GM12878 (cell line): ENCODE measurements around the gene MAML3. TPM values are rescaled to one million over a fixed set of nuclear protein-coding genes. Genes with fewer than 3 reads are reported as not detected.

ENCODE experiments used
- ATAC-seq: fragments of 200-7000 bp; cut with Tn5 transposase; 3 replicates; pipeline ENCODE4 v1.9.1; 2020; ENCODE audit warnings: mild to moderate bottlenecking, moderate library complexity
- BruUV-seq: library from RNA; stranded (reverse); fragments of 400-500 nt; replicated peaks from 2 replicates; lab custom pipeline; 2021; lab: Mats Ljungman, UMichigan
- CTCF ChIA-PET: fragments of 300-600 bp; sonication (Branson Sonifier 250); formaldehyde crosslinking; extraction: SDS; loops from one replicate; lab custom pipeline; 2021; ENCODE audit warnings: inconsistent platforms; lab: Yijun Ruan, JAX
- POLR2A ChIA-PET: fragments of 350-600 bp; formaldehyde crosslinking; extraction: SDS; loops from one replicate; lab custom pipeline; 2021; ENCODE audit warnings: inconsistent platforms; lab: Charles Lee
- RAD21 ChIA-PET: fragments of 300-600 bp; sonication (Branson Sonifier 250); formaldehyde crosslinking; loops from one replicate; lab custom pipeline; 2023; ENCODE audit warnings: antibody characterized with exemption; ENCODE audit not compliant: unreplicated experiment; lab: Charles Lee
- SMC1A ChIA-PET: fragments of 300-600 bp; sonication (Branson Sonifier 250); formaldehyde crosslinking; loops from one replicate; lab custom pipeline; 2023; ENCODE audit not compliant: unreplicated experiment, uncharacterized antibody; lab: Charles Lee
- DNase-seq: peaks from one replicate; pipeline ENCODE4 v3.0.0-alpha.2; 2011; ENCODE audit warnings: low read depth, low spot score
- FAIRE-seq: peaks from 3 replicates; lab custom pipeline; 2011; peaks lifted over from hg19 to GRCh38; lab: Jason Lieb, UNC
- H2AFZ ChIP-seq: 2 replicates; pipeline ENCODE4 v1.6.0; 2011; ENCODE audit warnings: low read depth, low read length, control low read depth; ENCODE audit not compliant: control insufficient read depth
- H3K27ac ChIP-seq: 2 replicates; pipeline ENCODE4 v1.5.1; 2011; ENCODE audit warnings: control low read depth; ENCODE audit not compliant: control insufficient read depth, insufficient read depth
- H3K27me3 ChIP-seq, 2 experiments: replicated peaks in 1 of 2; 2 replicates each; pipeline versions ENCODE4 v1.6.0 to v1.6.1; 2011; ENCODE audit warnings: low read length in 1 of 2; ENCODE audit not compliant: control insufficient read depth in 2 of 2, insufficient read depth in 2 of 2
- H3K36me3 ChIP-seq, 2 experiments: 2 replicates each; pipeline ENCODE4 v1.5.1; 2011; ENCODE audit warnings: low read length in 1 of 2; ENCODE audit not compliant: control insufficient read depth in 2 of 2, insufficient read depth in 2 of 2
- H3K4me1 ChIP-seq: 2 replicates; pipeline ENCODE4 v1.6.1; 2011; ENCODE audit warnings: mild to moderate bottlenecking, low read length, moderate library complexity, mixed read lengths; ENCODE audit not compliant: control insufficient read depth, insufficient read depth
- H3K4me2 ChIP-seq: 2 replicates; pipeline ENCODE4 v1.6.0; 2011; ENCODE audit warnings: control low read depth; ENCODE audit not compliant: control insufficient read depth, insufficient read depth
- H3K4me3 ChIP-seq: fragments of 200-600 bp; sonication (generic); 2 replicates; pipeline ENCODE4 v1.5.1; 2016
- H3K79me2 ChIP-seq: 2 replicates; pipeline ENCODE4 v1.6.0; 2011; ENCODE audit warnings: low read length; ENCODE audit not compliant: control insufficient read depth, insufficient read depth
- H3K9ac ChIP-seq: 2 replicates; pipeline ENCODE4 v1.8.0; 2011; ENCODE audit warnings: low read length, control low read depth, mixed read lengths; ENCODE audit not compliant: control insufficient read depth, insufficient read depth
- H3K9me3 ChIP-seq: replicated peaks from 3 replicates; pipeline ENCODE4 v1.5.1; 2011; ENCODE audit warnings: mild to moderate bottlenecking, low read length; ENCODE audit not compliant: control insufficient read depth, insufficient read depth
- H4K20me1 ChIP-seq: 2 replicates; pipeline ENCODE4 v1.6.0; 2011; ENCODE audit not compliant: control insufficient read depth, insufficient read depth
- ASH2L ChIP-seq: fragments of 300-600, 200-600 bp; sonication (generic); IDR thresholded peaks from 2 replicates; pipeline ENCODE4 v1.6.1; 2017; ENCODE audit warnings: low read depth, mild to moderate bottlenecking, borderline replicate concordance
- CEBPB ChIP-seq, 2 experiments: fragments of 150-350 bp in 1 of 2; IDR thresholded peaks; 2 replicates each; pipeline ENCODE4 v1.6.1; 2012 to 2014; ENCODE audit warnings: low read depth in 2 of 2, low read length in 2 of 2, borderline replicate concordance in 1 of 2, inconsistent platforms in 1 of 2
- EED ChIP-seq: sonication (generic); IDR thresholded peaks from 2 replicates; pipeline ENCODE4 v1.6.1; 2016; ENCODE audit warnings: antibody characterized with exemption, low read depth
- EZH2 ChIP-seq: IDR thresholded peaks from 2 replicates; pipeline ENCODE4 v1.6.1; 2012; ENCODE audit warnings: low read depth, mild to moderate bottlenecking, control low read depth, inconsistent platforms, low read length, borderline replicate concordance; ENCODE audit not compliant: control insufficient read depth
- FOXM1 ChIP-seq: IDR thresholded peaks from 2 replicates; pipeline ENCODE4 v1.6.1; 2012; ENCODE audit warnings: low read depth, mild to moderate bottlenecking, inconsistent platforms, low read length, moderate library complexity
- GATAD2B ChIP-seq: fragments of 450-650 bp; conservative IDR thresholded peaks from 2 replicates; pipeline ENCODE4 v1.6.1; 2017; ENCODE audit warnings: low read depth, mild to moderate bottlenecking, moderate library complexity
- HCFC1 ChIP-seq: fragments of 150-350 bp; IDR thresholded peaks from 2 replicates; pipeline ENCODE4 v1.6.1; 2014; ENCODE audit warnings: low read length
- PML ChIP-seq: IDR thresholded peaks from 2 replicates; pipeline ENCODE4 v1.6.1; 2012; ENCODE audit warnings: low read length, inconsistent platforms
- RB1 ChIP-seq: fragments of 450-650 bp; formaldehyde crosslinking; IDR thresholded peaks from 2 replicates; pipeline ENCODE4 v1.6.1; 2017; ENCODE audit warnings: mild to moderate bottlenecking, borderline replicate concordance
- RCOR1 ChIP-seq: conservative IDR thresholded peaks from 2 replicates; pipeline ENCODE4 v1.6.1; 2012; ENCODE audit warnings: low read depth, low read length, improper control_type of control experiment
- SIN3A ChIP-seq: IDR thresholded peaks from 2 replicates; pipeline ENCODE4 v1.6.1; 2012; ENCODE audit warnings: low read depth, low read length, improper control_type of control experiment
- SMAD1 ChIP-seq: fragments of 450-650 bp; IDR thresholded peaks from 2 replicates; pipeline ENCODE4 v1.6.1; 2018; ENCODE audit warnings: mild to moderate bottlenecking, low read depth; ENCODE audit not compliant: partially characterized antibody
- TAF1 ChIP-seq: IDR thresholded peaks from 2 replicates; pipeline ENCODE4 v1.6.1; 2011; ENCODE audit warnings: mild to moderate bottlenecking, low read depth, low read length, borderline replicate concordance
- ZSCAN29 ChIP-seq: fragments of 450-650 bp; IDR thresholded peaks from 2 replicates; pipeline ENCODE4 v1.6.1; 2017; ENCODE audit warnings: mild to moderate bottlenecking, moderate library complexity
- ZZZ3 ChIP-seq: IDR thresholded peaks from 2 replicates; pipeline ENCODE4 v1.6.1; 2011; ENCODE audit warnings: low read depth; ENCODE audit not compliant: control insufficient read depth, insufficient read length
- WGBS: methylation state at CpG from one replicate; pipeline ENCODE4 v1.1.6; 2016; ENCODE audit warnings: low lambda C conversion rate; ENCODE audit not compliant: insufficient replicate concordance, insufficient coverage; ENCODE audit errors: missing lambda C conversion rate; 5-methylcytosine and 5-hydroxymethylcytosine counted together
- in situ Hi-C: fragments of 300-500 bp; cut with MboI; formaldehyde crosslinking; loops from 9 replicates; pipeline ENCODE4 v1.14.3; 2018; ENCODE audit warnings: mixed read lengths
- intact Hi-C: fragments of 100-400 bp; cut with micrococcal nuclease; formaldehyde crosslinking; loops from one replicate; pipeline ENCODE4 v1.14.2; 2022; ENCODE audit not compliant: unreplicated experiment
- polyA plus RNA-seq, 11 experiments: library from polyadenylated mRNA; depleted of rRNA in 4 of 11; unstranded in 6 of 11; stranded (reverse) in 5 of 11; fragments of >200 nt; fragmentation: Nextera tagmentation in 4 of 11; fragmentation: Illumina TruSeq in 1 of 11; extraction: Ambion mirVana in 4 of 11; extraction: Trizol in 1 of 11; gene quantifications; 1 replicate in 1 of 11; 2 replicates in 10 of 11; pipeline versions ENCODE4 v1.2.1 to v1.2.3, GENCODE V29; 2011 to 2016; ENCODE audit warnings: inconsistent platforms in 2 of 11, missing spikeins in 2 of 11, low read depth in 1 of 11
- total RNA-seq, 4 experiments: library from RNA; depleted of rRNA in 3 of 4; stranded (reverse); fragments of >200 nt in 3 of 4; fragmentation: Illumina TruSeq in 1 of 4; extraction: Trizol in 1 of 4; gene quantifications; 2 replicates each; pipeline versions ENCODE4 v1.2.1 to v1.2.3, GENCODE V29; 2013 to 2021
- TF ChIP-seq, protein P1 (sequence below): fragments of 450-650 bp; IDR thresholded peaks from 2 replicates; pipeline ENCODE4 v1.6.1; 2016; ENCODE audit warnings: mild to moderate bottlenecking

The MAML3 gene
- total and polyA plus RNA-seq, 10 of the 15 experiments (the other 5 are each of a cell fraction or from before 2014, with no cell fraction given) = under 0.01 to 0.53 (median 0.06) TPM; not detected in 2

DNA sequence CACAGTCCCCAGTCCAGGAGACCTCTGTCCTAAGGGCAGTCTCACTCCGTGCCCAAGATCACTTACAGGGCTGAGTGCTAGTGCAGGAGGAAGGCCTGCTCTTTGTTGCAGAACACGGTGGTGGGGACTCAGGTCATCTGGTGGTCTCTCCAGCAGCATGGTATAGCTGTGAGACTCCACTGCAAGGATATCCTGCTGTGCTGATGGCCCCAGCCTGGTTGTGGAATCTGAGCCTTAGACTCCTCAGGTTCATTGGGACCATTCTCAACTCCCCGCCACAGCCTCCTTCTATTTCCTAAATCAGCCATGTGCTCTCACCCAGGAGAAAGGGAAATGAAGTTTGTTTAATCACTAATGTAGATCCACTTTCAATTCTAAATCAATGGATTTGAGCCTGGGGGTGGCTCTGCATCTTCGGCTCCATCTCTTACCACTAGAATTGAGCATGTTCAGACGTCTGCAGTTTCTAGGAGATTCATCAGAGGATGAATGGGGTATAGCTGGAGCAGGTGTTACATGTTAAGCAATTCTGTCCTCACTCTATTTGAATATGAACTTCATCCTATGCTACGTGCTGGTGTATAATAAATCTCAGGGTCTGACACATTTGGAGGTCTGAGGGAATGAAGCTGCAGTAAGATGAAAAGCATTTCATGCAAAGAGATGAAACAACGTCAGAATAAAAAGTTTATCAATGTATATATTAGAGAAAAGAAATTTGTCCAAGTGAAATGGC, 299.1 kb downstream of the MAML3 start:
- no peak for FAIRE-seq
- SMC1A ChIA-PET = no interaction called here
- intact Hi-C loops = no loop called here

More for the DNA sequence above, 299.1 kb downstream of the MAML3 start:
- H4K20me1 ChIP-seq = no peaks in the 10 kb centered on the region
- ATAC-seq (no peak), DNase-seq (no peak)
- H3K4me3 ChIP-seq = no peak overlapping the region
- H3K9ac ChIP-seq = no peak overlapping the region
- no peaks in the 10 kb centered on the region for H3K79me2 ChIP-seq
- ChIA-PET POLR2A (no interaction called here), CTCF (no interaction called here), RAD21 (no interaction called here)
- H3K9me3 ChIP-seq = no peaks in the 10 kb centered on the region
- in situ Hi-C loops = no loop called here
- no peak overlapping the region for H3K4me2 ChIP-seq
- WGBS = 10% methylated on average over 7 of the region's 7 CpGs
- H3K27me3 ChIP-seq = peaks cover 2 to 15% of the 10 kb centered on the region in 2 experiments; a peak in 3 of 4 replicates
- no peaks in the 10 kb centered on the region for H3K36me3 ChIP-seq
- no peak overlapping the region for H2AFZ ChIP-seq
- peaks cover 3% of the 10 kb centered on the region; the same call in 1 of the 2 replicates for H3K4me1 ChIP-seq
- no peak overlapping the region for H3K27ac ChIP-seq
- no TSS peak for BruUV-seq
- TF ChIP-seq SMAD1 (no peak), ZSCAN29 (no peak), FOXM1 (no peak), ZZZ3 (no peak), RB1 (no peak), RCOR1 (no peak), SIN3A (no peak), HCFC1 (no peak), CEBPB (IDR thresholded peaks at IDR 0.05; ENCODE audit: borderline replicate concordance in 1 of 2, low read depth in 2 of 2, low read length in 2 of 2) (no peak), EED (no peak), GATAD2B (no peak), PML (no peak), EZH2 (no peak), TAF1 (no peak), ASH2L (no peak)
- TF ChIP-seq, protein P1, sequence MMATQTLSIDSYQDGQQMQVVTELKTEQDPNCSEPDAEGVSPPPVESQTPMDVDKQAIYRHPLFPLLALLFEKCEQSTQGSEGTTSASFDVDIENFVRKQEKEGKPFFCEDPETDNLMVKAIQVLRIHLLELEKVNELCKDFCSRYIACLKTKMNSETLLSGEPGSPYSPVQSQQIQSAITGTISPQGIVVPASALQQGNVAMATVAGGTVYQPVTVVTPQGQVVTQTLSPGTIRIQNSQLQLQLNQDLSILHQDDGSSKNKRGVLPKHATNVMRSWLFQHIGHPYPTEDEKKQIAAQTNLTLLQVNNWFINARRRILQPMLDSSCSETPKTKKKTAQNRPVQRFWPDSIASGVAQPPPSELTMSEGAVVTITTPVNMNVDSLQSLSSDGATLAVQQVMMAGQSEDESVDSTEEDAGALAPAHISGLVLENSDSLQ = no peak
